Duodenal mucosa (tissue), 2 donors: Measurements from ENCODE around the gene ANO1.

ENCODE experiments used
- H3K27ac ChIP-seq: one replicate; pipeline ENCODE4 v1.7.0; 2013; ENCODE audit warnings: low read depth, low read length
- H3K27me3 ChIP-seq, 2 donors: one replicate each; pipeline ENCODE4 v1.7.0; 2013; ENCODE audit warnings: low read length in 2 of 2, control low read depth in 1 of 2; ENCODE audit not compliant: insufficient read depth in 2 of 2, control insufficient read depth in 1 of 2
- H3K36me3 ChIP-seq, 2 donors: one replicate each; pipeline ENCODE4 v1.7.0; 2013; ENCODE audit warnings: low read length in 2 of 2, control low read depth in 1 of 2; ENCODE audit not compliant: insufficient read depth in 2 of 2, control insufficient read depth in 1 of 2
- H3K4me1 ChIP-seq, 2 donors: one replicate each; pipeline ENCODE4 v1.7.0; 2013; ENCODE audit warnings: low read length in 2 of 2, control low read depth in 1 of 2; ENCODE audit not compliant: insufficient read depth in 2 of 2, control insufficient read depth in 1 of 2
- H3K4me3 ChIP-seq, 2 donors: one replicate each; pipeline ENCODE4 v1.7.0; 2013; ENCODE audit warnings: low read length in 2 of 2, low read depth in 1 of 2
- H3K9ac ChIP-seq, 2 donors: one replicate each; pipeline ENCODE4 v1.7.0; 2013; ENCODE audit warnings: low read length in 2 of 2, low read depth in 1 of 2
- H3K9me3 ChIP-seq, 2 donors: one replicate each; pipeline ENCODE4 v1.7.0; 2013; ENCODE audit warnings: low read length in 2 of 2, control low read depth in 1 of 2; ENCODE audit not compliant: control insufficient read depth in 1 of 2

The ANO1 gene

GRCh38 chr11:70183483-70184176, 105.5 kb downstream of the ANO1 start:
- Histone ChIP-seq H3K9me3 (no peaks in the 10 kb centered on the region), H3K4me3 (no peak overlapping the region), H3K9ac (no peak overlapping the region), H3K4me1 (no peaks in the 10 kb centered on the region), H3K27me3 (no peaks in the 10 kb centered on the region), H3K27ac (no peak overlapping the region), H3K36me3 (no peaks in the 10 kb centered on the region)

DNA sequence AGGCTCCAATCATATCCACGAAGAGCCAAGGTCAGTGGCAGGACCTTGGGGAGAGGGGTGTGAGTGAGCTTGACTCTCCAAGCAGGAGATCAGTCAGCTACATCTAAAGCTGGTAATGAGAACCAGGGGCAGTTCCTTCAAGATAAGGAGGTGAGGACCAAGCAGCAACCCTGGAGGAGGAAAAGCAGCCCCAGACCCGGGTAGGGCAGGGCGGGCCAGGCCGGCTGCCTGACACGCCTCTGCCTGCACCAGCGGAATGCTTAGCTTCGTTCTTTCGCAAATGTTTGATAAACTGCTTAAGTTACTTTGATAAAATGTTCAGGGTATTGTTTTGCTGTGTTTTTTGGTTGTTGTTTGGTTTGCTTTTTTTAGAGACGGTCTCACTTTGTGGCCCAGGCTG, 106.3 kb downstream of the ANO1 start:
- no peaks in the 10 kb centered on the region for H3K36me3 ChIP-seq
- no peaks in the 10 kb centered on the region for H3K27me3 ChIP-seq

GRCh38 chr11:70185348-70186055, 107.4 kb downstream of the ANO1 start:
- Histone ChIP-seq H3K4me1 (no peaks in the 10 kb centered on the region), H3K27ac (no peak overlapping the region), H3K9ac (no peak overlapping the region), H3K4me3 (no peak overlapping the region), H3K36me3 (no peaks in the 10 kb centered on the region), H3K27me3 (no peaks in the 10 kb centered on the region), H3K9me3 (no peaks in the 10 kb centered on the region)

More for the DNA sequence above, 106.3 kb downstream of the ANO1 start:
- Histone ChIP-seq H3K9ac (no peak overlapping the region), H3K27ac (no peak overlapping the region), H3K4me1 (no peaks in the 10 kb centered on the region), H3K9me3 (no peaks in the 10 kb centered on the region), H3K4me3 (no peak overlapping the region)

GRCh38 chr11:70186420-70186819, 108.3 kb downstream of the ANO1 start:
- Histone ChIP-seq H3K27me3 (peaks cover 0 to 5% of the 10 kb centered on the region in 2 donors), H3K27ac (no peak overlapping the region), H3K9me3 (no peaks in the 10 kb centered on the region), H3K36me3 (no peaks in the 10 kb centered on the region), H3K4me1 (no peaks in the 10 kb centered on the region), H3K9ac (no peak overlapping the region), H3K4me3 (no peak overlapping the region)

GRCh38 chr11:70186936-70187335, 108.8 kb downstream of the ANO1 start:
- Histone ChIP-seq H3K27ac (no peak overlapping the region), H3K9ac (no peak overlapping the region), H3K4me1 (no peaks in the 10 kb centered on the region), H3K4me3 (no peak overlapping the region), H3K36me3 (no peaks in the 10 kb centered on the region), H3K9me3 (no peaks in the 10 kb centered on the region), H3K27me3 (peaks cover 0 to 5% of the 10 kb centered on the region in 2 donors)

DNA sequence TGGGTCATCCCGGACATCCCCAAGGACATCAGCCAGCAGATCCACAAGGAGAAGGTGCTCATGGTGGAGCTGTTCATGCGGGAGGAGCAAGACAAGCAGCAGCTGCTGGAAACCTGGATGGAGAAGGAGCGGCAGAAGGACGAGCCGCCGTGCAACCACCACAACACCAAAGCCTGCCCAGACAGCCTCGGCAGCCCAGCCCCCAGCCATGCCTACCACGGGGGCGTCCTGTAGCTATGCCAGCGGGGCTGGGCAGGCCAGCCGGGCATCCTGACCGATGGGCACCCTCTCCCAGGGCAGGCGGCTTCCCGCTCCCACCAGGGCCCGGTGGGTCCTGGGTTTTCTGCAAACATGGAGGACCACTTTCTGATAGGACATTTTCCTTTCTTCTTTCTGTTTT, 109.7 kb downstream of the ANO1 start:
- peaks cover 0 to 7% of the 10 kb centered on the region in 2 donors for H3K27me3 ChIP-seq
- no peaks in the 10 kb centered on the region for H3K4me1 ChIP-seq
- no peak overlapping the region for H3K4me3 ChIP-seq
- no peaks in the 10 kb centered on the region for H3K36me3 ChIP-seq
- no peak overlapping the region for H3K9ac ChIP-seq
- H3K9me3 ChIP-seq = no peaks in the 10 kb centered on the region
- H3K27ac ChIP-seq = no peak overlapping the region

DNA sequence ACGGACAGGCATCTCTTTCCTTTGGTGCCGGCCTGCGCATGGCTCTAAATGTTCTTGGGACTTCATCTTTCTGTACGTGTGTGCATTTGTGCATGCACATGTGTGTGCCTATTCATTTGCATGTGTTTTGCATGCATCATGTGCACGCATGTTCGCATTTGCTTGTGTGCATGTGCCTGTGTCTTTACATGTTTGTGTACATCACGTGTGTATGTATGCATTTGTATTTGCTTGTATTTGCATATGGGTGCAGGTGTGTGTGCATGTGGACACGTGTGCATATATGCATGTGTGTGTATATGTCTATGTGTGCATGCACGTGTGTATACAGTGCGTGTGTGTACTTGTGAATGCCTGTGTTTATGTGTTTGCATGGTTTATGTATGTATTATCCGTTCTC, 111.5 kb downstream of the ANO1 start:
- H3K4me1 ChIP-seq = no peaks in the 10 kb centered on the region
- H3K9me3 ChIP-seq = no peaks in the 10 kb centered on the region
- no peaks in the 10 kb centered on the region for H3K36me3 ChIP-seq
- H3K27me3 ChIP-seq = peaks cover 0 to 8% of the 10 kb centered on the region in 2 donors
- no peak overlapping the region for H3K9ac ChIP-seq
- H3K4me3 ChIP-seq = no peak overlapping the region
- no peak overlapping the region for H3K27ac ChIP-seq

- H3K4me3 ChIP-seq = no peak overlapping the region
- H3K9ac ChIP-seq = no peak overlapping the region
- no peak overlapping the region for H3K27ac ChIP-seq
- no peaks in the 10 kb centered on the region for H3K36me3 ChIP-seq
- no peaks in the 10 kb centered on the region for H3K4me1 ChIP-seq
- H3K9me3 ChIP-seq = no peaks in the 10 kb centered on the region
- peaks cover 0 to 8% of the 10 kb centered on the region in 2 donors for H3K27me3 ChIP-seq
Measured at GRCh38 chr11:70191495-70192140, 113.5 kb downstream of the ANO1 start.

GRCh38 chr11:70192666-70193410, 114.7 kb downstream of the ANO1 start:
- Histone ChIP-seq H3K4me1 (no peaks in the 10 kb centered on the region), H3K36me3 (no peaks in the 10 kb centered on the region), H3K27me3 (peaks cover 0 to 8% of the 10 kb centered on the region in 2 donors), H3K4me3 (no peak overlapping the region), H3K9me3 (no peaks in the 10 kb centered on the region), H3K9ac (no peak overlapping the region), H3K27ac (no peak overlapping the region)
